H9 (cell line): ENCODE measurements around the gene UBAC2. TPM values are rescaled to one million over a fixed set of nuclear protein-coding genes. Genes with fewer than 3 reads are reported as not detected.

Experiments
- DNase-seq: peaks from one replicate; pipeline ENCODE4 v3.0.0-alpha.2; 2017
- H2AFZ ChIP-seq: one replicate; pipeline ENCODE4 v1.6.1; 2013; ENCODE audit warnings: mild to moderate bottlenecking, low read length, control low read depth, moderate library complexity
- H2AK5ac ChIP-seq: 2 replicates; pipeline ENCODE4 v1.6.1; 2013; ENCODE audit warnings: low read length, control low read depth, mixed read lengths; ENCODE audit not compliant: insufficient read length
- H2BK120ac ChIP-seq: one replicate; pipeline ENCODE4 v1.6.1; 2013; ENCODE audit warnings: low read depth, mild to moderate bottlenecking, low read length, control low read depth, inconsistent platforms; ENCODE audit not compliant: poor library complexity, severe bottlenecking
- H2BK12ac ChIP-seq: 2 replicates; pipeline ENCODE4 v1.6.1; 2013; ENCODE audit warnings: low read length, control low read depth, mixed read lengths, low read depth; ENCODE audit not compliant: insufficient read length
- H2BK15ac ChIP-seq: 2 replicates; pipeline ENCODE4 v1.6.1; 2013; ENCODE audit warnings: low read depth, low read length, control low read depth
- H2BK20ac ChIP-seq: one replicate; pipeline ENCODE4 v1.6.1; 2013; ENCODE audit warnings: low read depth, mild to moderate bottlenecking, low read length, control low read depth, inconsistent platforms; ENCODE audit not compliant: poor library complexity, severe bottlenecking
- H2BK5ac ChIP-seq: 2 replicates; pipeline ENCODE4 v1.6.1; 2013; ENCODE audit warnings: low read length, control low read depth, mixed read lengths; ENCODE audit not compliant: insufficient read length
- H3K14ac ChIP-seq: 2 replicates; pipeline ENCODE4 v1.6.1; 2013; ENCODE audit warnings: low read length, control low read depth; ENCODE audit not compliant: insufficient read depth
- H3K18ac ChIP-seq: 2 replicates; pipeline ENCODE4 v1.6.1; 2013; ENCODE audit warnings: low read depth, mild to moderate bottlenecking, mixed read lengths, low read length, control low read depth; ENCODE audit not compliant: insufficient read length
- H3K23ac ChIP-seq: 2 replicates; pipeline ENCODE4 v1.6.1; 2013; ENCODE audit warnings: low read length, control low read depth, mixed read lengths, low read depth; ENCODE audit not compliant: insufficient read length
- H3K23me2 ChIP-seq: 2 replicates; pipeline ENCODE4 v1.6.1; 2013; ENCODE audit warnings: low read depth, mild to moderate bottlenecking, mixed read lengths, low read length, control low read depth; ENCODE audit not compliant: insufficient read length, poor library complexity, severe bottlenecking
- H3K27ac ChIP-seq: 2 replicates; pipeline ENCODE4 v1.5.1; 2013; ENCODE audit warnings: low read length, control low read depth, mixed read lengths, low read depth; ENCODE audit not compliant: insufficient read length
- H3K27me3 ChIP-seq: 2 replicates; pipeline ENCODE4 v1.6.1; 2013; ENCODE audit warnings: low read length, control low read depth, inconsistent platforms; ENCODE audit not compliant: insufficient read depth
- H3K4ac ChIP-seq: 2 replicates; pipeline ENCODE4 v1.6.1; 2013; ENCODE audit warnings: low read depth, mild to moderate bottlenecking, control low read depth, inconsistent platforms, low read length, moderate library complexity
- H3K4me1 ChIP-seq: 2 replicates; pipeline ENCODE4 v1.6.1; 2013; ENCODE audit warnings: low read length, control low read depth, inconsistent platforms; ENCODE audit not compliant: insufficient read depth
- H3K4me2 ChIP-seq: 2 replicates; pipeline ENCODE4 v1.6.1; 2013; ENCODE audit warnings: low read length, control low read depth, mixed read lengths; ENCODE audit not compliant: insufficient read length, insufficient read depth
- H3K56ac ChIP-seq: 2 replicates; pipeline ENCODE4 v1.6.1; 2013; ENCODE audit warnings: low read depth, mild to moderate bottlenecking, mixed read lengths, low read length, control low read depth; ENCODE audit not compliant: insufficient read length
- H3K79me1 ChIP-seq: 2 replicates; pipeline ENCODE4 v1.6.1; 2013; ENCODE audit warnings: low read depth, mild to moderate bottlenecking, moderate library complexity, low read length, control low read depth, inconsistent platforms; ENCODE audit not compliant: insufficient read depth, poor library complexity, severe bottlenecking
- H3K79me2 ChIP-seq: 2 replicates; pipeline ENCODE4 v1.6.1; 2013; ENCODE audit warnings: low read length, control low read depth, inconsistent platforms; ENCODE audit not compliant: insufficient read depth
- H3K9ac ChIP-seq: 2 replicates; pipeline ENCODE4 v1.6.1; 2013; ENCODE audit warnings: low read length, control low read depth, mixed read lengths; ENCODE audit not compliant: insufficient read length; ENCODE audit errors: extremely low read depth
- H3K9me3 ChIP-seq: one replicate; pipeline ENCODE4 v1.6.1; 2013; ENCODE audit warnings: low read depth, low read length, inconsistent platforms; ENCODE audit not compliant: control insufficient read depth
- H3T11ph ChIP-seq: one replicate; pipeline ENCODE4 v1.6.1; 2013; ENCODE audit warnings: mild to moderate bottlenecking, low read length, control low read depth, inconsistent platforms
- H4K20me1 ChIP-seq: one replicate; pipeline ENCODE4 v1.6.1; 2013; ENCODE audit not compliant: control insufficient read depth, insufficient read length, insufficient read depth
- H4K5ac ChIP-seq: 2 replicates; pipeline ENCODE4 v1.6.1; 2013; ENCODE audit warnings: low read depth, mild to moderate bottlenecking, mixed read lengths, low read length, control low read depth; ENCODE audit not compliant: insufficient read length
- H4K8ac ChIP-seq: replicated peaks from 2 replicates; pipeline ENCODE4 v1.6.1; 2013; ENCODE audit warnings: low read length, control low read depth, mixed read lengths, low read depth; ENCODE audit not compliant: insufficient read length
- H4K91ac ChIP-seq: 2 replicates; pipeline ENCODE4 v1.6.1; 2013; ENCODE audit warnings: low read depth, mild to moderate bottlenecking, moderate library complexity, mixed read lengths, low read length, control low read depth; ENCODE audit not compliant: insufficient read length
- H3K27ac Mint-ChIP-seq, 3 experiments: 2 replicates in 2 of 3; 3 replicates in 1 of 3; pipeline ENCODE4 v1.8.0; 2020 to 2021; ENCODE audit warnings: mixed read lengths in 3 of 3, mild to moderate bottlenecking in 1 of 3, moderate library complexity in 1 of 3
- H3K27me3 Mint-ChIP-seq: 2 replicates; pipeline ENCODE4 v1.8.0; 2021; ENCODE audit warnings: low read depth, mild to moderate bottlenecking, moderate library complexity, mixed read lengths
- H3K36me3 Mint-ChIP-seq, 3 experiments: 2 replicates in 2 of 3; 3 replicates in 1 of 3; pipeline ENCODE4 v1.8.0; 2020 to 2021; ENCODE audit warnings: low read depth in 3 of 3, mixed read lengths in 3 of 3; ENCODE audit not compliant: insufficient read depth in 1 of 3
- H3K4me1 Mint-ChIP-seq, 2 experiments: 2 replicates each; pipeline ENCODE4 v1.8.0; 2020; ENCODE audit warnings: mixed read lengths in 2 of 2
- H3K4me3 Mint-ChIP-seq, 2 experiments: 2 replicates in 1 of 2; 3 replicates in 1 of 2; pipeline ENCODE4 v1.8.0; 2020 to 2021; ENCODE audit warnings: mild to moderate bottlenecking in 2 of 2, mixed read lengths in 2 of 2, moderate library complexity in 1 of 2
- H3K9me3 Mint-ChIP-seq, 2 experiments: 2 replicates in 1 of 2; 3 replicates in 1 of 2; pipeline ENCODE4 v1.8.0; 2020; ENCODE audit warnings: mild to moderate bottlenecking in 2 of 2, mixed read lengths in 2 of 2, moderate library complexity in 1 of 2
- WGBS: extraction: QIAGEN DNeasy Blood & Tissue Kit; methylation state at CpG from one replicate; pipeline ENCODE4 v1.1.7; 2013; ENCODE audit warnings: missing lambda C conversion rate, low lambda C conversion rate, mixed read lengths; ENCODE audit not compliant: insufficient read length; ENCODE audit errors: extremely low coverage; 5-methylcytosine and 5-hydroxymethylcytosine counted together
- total RNA-seq: library from RNA; stranded (reverse); gene quantifications from 2 replicates; pipeline ENCODE4 v1.2.1, GENCODE V29; 2021
- TF ChIP-seq, protein P1 (sequence below): fragments of 200-600 bp; sonication (generic); conservative IDR thresholded peaks from 3 replicates; pipeline ENCODE4 v1.8.0; 2021; ENCODE audit warnings: antibody characterized with exemption, mild to moderate bottlenecking

The UBAC2 gene
- total RNA-seq, 1 experiment from 2014 or later: 52.3 TPM

DNA sequence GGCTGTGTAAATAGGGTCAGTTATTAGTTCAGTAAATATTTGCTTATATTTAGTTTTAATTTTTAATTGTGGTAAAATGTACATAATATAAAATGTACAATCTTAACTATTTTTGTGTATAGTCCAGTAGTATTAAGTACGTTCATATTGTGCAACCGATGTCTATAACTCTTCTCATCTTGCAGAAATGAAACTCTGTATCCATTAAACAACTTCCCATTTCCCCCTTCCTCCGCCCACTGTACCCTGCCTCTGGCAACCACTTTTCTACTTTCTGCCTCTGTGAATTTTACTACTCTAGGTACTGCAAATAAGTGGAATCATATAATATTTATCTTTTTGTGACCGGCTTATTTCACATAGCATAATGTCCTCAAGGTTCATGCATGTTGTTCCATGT, 24.4 kb downstream of the UBAC2 start:
- no peaks in the 10 kb centered on the region for H4K20me1 ChIP-seq
- H3K4ac ChIP-seq: no peak overlapping the region
- H3K56ac ChIP-seq: no peak overlapping the region
- H3K27me3 ChIP-seq: no peaks in the 10 kb centered on the region
- no peak overlapping the region for H3T11ph ChIP-seq
- Mint-ChIP-seq H3K27me3 (no peaks in the 10 kb centered on the region), H3K36me3 (peaks cover 9 to 10% (median 10%) of the 10 kb centered on the region in 3 experiments; a peak in 6 of 7 replicates), H3K4me3 (no peak overlapping the region), H3K27ac (no peak overlapping the region), H3K9me3 (no peaks in the 10 kb centered on the region), H3K4me1 (peaks cover 21 to 23% of the 10 kb centered on the region in 2 experiments)
- no peak overlapping the region for H2BK5ac ChIP-seq
- H3K27ac ChIP-seq: no peak overlapping the region
- DNase-seq: no peak
- no peak overlapping the region for H2AFZ ChIP-seq
- no peak overlapping the region for H2BK12ac ChIP-seq
- no peak overlapping the region for H3K9ac ChIP-seq
- peaks cover 33% of the 10 kb centered on the region for H3K79me2 ChIP-seq
- H4K5ac ChIP-seq: no peak overlapping the region
- no peak overlapping the region for H4K91ac ChIP-seq
- peaks cover 13% of the 10 kb centered on the region for H3K79me1 ChIP-seq
- no peak overlapping the region for H4K8ac ChIP-seq
- TF ChIP-seq, protein P1, sequence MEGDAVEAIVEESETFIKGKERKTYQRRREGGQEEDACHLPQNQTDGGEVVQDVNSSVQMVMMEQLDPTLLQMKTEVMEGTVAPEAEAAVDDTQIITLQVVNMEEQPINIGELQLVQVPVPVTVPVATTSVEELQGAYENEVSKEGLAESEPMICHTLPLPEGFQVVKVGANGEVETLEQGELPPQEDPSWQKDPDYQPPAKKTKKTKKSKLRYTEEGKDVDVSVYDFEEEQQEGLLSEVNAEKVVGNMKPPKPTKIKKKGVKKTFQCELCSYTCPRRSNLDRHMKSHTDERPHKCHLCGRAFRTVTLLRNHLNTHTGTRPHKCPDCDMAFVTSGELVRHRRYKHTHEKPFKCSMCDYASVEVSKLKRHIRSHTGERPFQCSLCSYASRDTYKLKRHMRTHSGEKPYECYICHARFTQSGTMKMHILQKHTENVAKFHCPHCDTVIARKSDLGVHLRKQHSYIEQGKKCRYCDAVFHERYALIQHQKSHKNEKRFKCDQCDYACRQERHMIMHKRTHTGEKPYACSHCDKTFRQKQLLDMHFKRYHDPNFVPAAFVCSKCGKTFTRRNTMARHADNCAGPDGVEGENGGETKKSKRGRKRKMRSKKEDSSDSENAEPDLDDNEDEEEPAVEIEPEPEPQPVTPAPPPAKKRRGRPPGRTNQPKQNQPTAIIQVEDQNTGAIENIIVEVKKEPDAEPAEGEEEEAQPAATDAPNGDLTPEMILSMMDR: no peak
- H2AK5ac ChIP-seq: no peak overlapping the region
- H3K14ac ChIP-seq: no peak overlapping the region
- no peaks in the 10 kb centered on the region for H3K9me3 ChIP-seq
- no peak overlapping the region for H3K4me2 ChIP-seq
- H3K23me2 ChIP-seq: no peaks in the 10 kb centered on the region
- H3K18ac ChIP-seq: no peak overlapping the region
- H2BK20ac ChIP-seq: no peak overlapping the region
- WGBS: no CpG with 5 or more reads among the region's 4 CpGs
- H3K23ac ChIP-seq: no peak overlapping the region
- H3K4me1 ChIP-seq: no peaks in the 10 kb centered on the region; the same call in 1 of the 2 replicates
- H2BK15ac ChIP-seq: no peak overlapping the region
- no peak overlapping the region for H2BK120ac ChIP-seq
